GM21367 (cell line): ENCODE measurements around the gene KCNJ12.
"Not testable (repeated sequence)": the region's sequence is repeated elsewhere in the genome, so short reads cannot be mapped to it uniquely, and the experiment has no call there.

Experiments
- ATAC-seq: cut with Tn5 transposase; IDR thresholded peaks from one replicate; pipeline ENCODE4 v1.9.1; 2021; ENCODE audit not compliant: unreplicated experiment

The KCNJ12 gene

DNA sequence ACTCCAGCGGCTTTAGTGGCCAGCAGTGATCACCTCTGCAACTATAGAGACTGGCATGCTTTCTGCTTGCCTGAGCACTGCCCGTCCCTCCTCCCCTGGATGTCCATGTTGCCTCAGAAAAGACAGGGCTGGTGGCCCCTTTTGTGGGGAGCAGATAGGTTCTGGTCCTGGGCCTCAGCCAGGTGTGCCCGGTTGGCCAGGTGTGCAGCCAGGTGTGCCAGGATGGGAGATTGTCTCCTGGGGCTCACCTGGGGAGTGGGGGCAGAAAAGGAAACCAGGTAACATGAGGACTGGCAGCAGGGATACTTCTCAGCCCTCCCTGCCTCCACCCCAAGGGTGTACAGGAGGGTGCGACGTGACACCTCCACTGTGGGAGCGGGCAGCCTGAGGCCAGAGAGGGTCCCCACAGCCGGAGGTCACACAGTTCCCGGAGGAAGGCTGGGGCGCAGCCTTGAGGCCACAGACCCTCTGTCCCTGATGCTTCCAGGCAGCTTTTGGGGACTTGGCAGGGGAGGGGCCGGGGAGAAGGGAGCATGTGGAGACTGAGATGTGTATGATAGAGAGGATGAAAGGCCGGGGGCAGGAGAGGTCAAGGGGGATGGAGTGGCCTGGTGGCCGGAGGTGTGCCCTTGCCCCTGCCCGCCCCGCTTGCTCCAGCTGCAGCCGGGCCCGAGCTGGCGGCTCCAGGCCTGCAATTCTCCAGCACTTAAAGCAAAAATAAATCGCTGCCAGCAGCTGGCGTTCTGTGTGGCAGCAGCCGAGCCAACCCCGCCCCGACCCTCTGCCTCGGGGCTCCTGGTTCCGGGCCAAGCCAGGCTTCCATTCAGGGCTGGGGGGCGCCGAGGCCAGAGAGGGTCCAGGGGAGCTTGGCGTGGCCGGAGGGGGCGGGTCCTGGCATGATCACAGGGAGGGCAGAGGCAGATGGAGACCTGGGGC lies 6.7 kb downstream of the KCNJ12 start:
- no peak for ATAC-seq

DNA sequence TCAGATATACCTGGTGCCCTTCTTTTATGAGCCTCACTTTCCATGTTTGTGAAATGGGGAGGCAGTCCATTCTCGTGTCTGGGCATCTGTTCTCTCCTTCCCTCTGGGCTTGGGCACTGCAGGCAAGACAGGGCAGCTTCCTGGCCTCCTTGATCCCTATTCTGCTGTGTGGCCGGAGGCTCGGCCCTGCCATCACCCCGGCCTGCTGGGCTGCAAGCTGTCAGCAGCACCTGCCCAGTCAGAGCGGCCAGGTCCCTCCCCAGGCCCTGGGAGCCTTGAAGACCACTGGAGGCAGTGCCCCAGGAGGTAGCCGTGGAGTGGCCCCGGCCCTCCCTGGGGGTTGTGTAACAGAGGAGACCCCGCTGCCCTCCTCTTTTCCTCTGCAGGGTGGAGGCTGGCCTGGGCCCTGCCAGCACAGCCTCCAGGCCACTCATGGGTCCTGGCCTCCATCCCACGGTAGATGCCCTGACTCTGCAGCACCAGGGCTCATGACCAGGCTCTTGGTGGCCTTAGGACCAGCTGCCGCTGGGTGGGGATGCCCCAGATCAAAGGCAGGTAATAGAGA lies 9.2 kb downstream of the KCNJ12 start:
- ATAC-seq, result no peak

DNA sequence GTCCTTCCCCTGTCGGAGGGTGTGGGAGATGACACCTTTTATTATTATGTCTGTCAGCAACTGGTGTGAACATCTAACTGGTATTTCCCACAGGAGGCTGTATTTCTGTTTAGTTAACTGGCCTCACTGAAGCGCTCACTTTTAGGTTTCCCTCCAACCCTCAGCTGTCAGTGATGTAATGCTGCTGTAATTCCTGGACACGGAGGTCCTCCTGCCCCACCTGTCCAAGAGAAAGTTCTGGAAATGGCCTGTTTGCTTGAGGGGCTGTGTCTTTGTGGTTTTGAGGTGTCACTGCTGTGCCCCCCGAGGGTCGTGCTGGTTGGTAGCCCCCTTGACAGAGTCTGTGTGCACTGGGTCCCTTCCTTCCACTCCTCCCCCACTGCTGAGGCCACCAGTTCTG lies 11.5 kb downstream of the KCNJ12 start:
- ATAC-seq, result no peak

DNA sequence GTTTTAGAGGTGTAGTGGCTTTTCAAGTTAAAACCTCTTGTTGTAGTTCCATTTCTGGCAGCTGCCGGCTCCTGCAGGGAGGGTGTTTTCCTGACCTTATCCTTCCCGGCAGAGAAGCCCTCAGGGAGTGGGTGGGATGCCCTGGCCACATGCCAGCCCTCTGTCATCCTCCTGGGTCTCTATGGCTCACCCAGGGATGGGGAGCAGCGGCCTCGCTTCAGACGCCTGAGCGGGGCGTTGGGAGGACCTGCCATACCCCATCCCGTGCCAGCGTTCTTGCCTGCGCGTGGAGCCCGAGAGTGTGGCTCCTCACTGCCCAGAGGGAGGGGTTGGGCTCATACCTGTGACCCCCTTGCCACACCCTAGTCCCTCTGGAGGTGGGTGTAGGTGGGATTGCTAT lies 11.9 kb downstream of the KCNJ12 start:
- no peak for ATAC-seq

DNA sequence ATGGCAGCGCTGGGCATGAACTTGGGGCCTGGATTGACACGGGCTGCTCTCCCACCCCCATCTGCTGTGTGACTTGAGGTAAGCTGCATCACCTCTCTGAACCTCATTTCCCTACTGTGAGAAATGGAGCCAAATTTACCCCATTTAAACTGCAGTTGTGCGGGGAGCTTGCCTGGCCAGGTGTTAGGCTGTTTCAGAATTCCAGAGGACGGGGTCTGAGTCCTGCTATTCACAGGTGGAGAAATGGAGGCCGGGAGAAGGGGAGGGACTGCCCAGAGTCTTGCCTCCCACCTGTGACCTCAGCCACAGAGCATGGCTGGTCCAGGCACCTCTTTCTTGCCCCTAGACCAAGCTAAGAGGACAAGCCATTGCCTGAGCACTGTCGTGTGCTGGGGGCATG lies 12.8 kb downstream of the KCNJ12 start:
- ATAC-seq, result no peak

DNA sequence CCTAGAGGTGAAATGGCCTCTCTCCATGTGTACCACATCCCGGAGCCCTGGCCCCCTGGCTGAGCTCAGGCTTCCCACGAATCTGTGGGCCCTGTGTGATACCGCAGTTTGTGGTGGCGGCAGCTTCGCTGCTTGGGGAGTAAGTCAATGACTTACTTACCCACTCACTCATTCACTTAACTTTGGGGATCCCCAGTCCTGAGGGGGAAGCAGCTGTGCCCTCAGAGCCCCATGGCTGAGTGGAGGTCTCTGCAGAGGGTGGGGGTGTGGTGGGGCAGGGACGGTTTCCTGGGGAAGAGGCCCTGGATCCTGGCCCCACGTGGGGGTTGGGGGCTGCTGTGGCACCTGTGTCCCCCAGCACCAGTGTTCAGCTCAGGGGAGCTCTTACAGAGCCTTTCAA lies 13.2 kb downstream of the KCNJ12 start:
- no peak for ATAC-seq

DNA sequence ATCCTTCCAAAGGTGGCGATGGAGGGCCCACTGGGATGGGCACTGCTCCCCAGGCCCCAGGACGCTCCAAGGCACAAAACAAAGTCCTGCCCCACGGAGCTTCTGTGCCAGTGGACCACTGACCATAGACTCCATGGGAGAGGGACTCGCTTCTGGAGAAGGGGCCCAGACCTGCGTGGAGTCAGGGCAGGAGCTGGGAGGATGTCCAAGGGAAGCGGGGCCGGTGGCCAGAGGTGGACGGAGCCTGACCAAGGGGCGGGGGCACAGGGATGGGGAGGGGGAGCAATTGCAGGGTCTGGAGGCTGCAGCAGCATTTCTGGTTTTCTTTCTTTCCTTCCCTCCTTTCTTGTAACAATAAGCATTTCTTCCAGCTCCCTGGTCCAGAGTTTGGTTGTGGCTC lies 14.1 kb downstream of the KCNJ12 start:
- no peak for ATAC-seq

DNA sequence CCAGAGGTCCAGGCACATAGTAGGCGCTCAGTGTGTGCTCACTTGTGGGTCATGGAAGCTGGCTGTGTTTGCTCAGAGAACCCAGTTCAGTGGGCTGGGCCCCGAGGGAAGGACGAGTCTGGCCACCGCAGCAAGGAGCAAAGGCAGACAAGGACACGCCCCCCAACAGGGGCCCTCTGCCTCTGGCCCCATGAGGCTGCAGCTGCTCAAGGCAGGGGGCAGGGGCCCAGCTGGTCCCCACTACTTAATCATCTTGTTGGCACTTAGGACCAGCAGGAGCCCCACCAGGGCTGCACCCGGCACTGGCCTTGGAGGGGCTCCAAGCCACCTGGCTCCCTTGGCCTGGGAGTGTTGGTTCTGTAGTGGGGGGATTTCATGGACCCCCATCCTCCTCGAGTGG lies 16.1 kb downstream of the KCNJ12 start:
- no peak for ATAC-seq

DNA sequence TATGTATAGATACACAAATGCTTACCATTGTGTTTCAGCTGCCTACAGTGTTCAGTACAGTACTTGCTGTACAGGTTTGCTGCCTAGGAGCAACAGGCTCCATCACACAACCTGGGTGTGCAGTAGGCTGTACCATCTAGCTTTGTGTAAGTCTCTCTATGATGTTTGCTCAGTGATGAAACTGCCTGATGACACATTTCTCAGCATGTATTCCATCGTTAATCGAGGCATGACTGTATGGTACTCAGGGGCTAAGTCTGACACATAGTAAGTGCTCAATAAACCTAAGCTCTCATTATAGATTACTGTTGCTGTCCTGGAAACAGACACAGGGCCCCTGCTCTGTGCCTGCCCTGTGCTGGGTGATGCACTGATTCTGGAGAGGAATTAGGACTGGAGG lies 18.1 kb downstream of the KCNJ12 start:
- ATAC-seq, result no peak

DNA sequence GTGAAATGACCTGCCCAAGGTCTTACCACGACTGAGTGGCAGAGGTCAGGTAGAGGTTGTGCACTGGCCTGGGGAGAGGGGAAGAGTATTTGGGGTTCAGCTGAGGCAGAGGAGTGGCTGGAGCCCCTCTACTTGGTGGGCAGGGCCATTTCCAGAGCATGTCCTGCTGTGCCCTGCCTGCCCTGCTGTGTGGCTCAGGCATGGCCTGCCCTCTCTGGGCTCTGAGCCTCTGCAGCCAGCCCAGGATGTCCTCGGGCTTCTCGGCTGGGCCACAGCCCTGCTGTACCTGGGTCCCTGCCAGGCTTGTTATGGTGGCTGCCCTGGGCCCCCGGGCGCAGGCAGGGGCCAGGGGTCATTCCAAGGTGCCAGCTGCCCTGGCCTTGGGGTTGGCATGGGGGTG lies 19.6 kb downstream of the KCNJ12 start:
- ATAC-seq, result no peak

DNA sequence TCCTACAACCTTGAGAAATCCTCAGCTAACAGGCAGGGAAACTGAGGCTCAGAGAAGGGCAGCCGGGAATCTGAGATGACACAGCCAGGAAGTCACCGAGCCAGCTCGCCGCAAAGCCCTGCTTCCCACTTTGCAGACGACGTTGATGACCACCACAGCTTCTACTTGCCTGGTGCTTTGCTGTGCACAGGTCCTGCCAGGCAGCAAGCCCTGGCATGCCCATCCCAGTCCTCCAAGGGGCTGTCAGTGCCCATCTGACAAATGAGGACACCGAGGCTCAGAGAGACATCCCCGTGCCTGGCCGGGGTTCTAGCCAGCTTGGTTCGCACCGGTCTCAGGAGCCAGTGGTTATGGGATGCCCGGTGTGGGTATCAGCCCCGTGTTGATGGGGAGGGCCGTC lies 20.1 kb downstream of the KCNJ12 start:
- no peak for ATAC-seq

DNA sequence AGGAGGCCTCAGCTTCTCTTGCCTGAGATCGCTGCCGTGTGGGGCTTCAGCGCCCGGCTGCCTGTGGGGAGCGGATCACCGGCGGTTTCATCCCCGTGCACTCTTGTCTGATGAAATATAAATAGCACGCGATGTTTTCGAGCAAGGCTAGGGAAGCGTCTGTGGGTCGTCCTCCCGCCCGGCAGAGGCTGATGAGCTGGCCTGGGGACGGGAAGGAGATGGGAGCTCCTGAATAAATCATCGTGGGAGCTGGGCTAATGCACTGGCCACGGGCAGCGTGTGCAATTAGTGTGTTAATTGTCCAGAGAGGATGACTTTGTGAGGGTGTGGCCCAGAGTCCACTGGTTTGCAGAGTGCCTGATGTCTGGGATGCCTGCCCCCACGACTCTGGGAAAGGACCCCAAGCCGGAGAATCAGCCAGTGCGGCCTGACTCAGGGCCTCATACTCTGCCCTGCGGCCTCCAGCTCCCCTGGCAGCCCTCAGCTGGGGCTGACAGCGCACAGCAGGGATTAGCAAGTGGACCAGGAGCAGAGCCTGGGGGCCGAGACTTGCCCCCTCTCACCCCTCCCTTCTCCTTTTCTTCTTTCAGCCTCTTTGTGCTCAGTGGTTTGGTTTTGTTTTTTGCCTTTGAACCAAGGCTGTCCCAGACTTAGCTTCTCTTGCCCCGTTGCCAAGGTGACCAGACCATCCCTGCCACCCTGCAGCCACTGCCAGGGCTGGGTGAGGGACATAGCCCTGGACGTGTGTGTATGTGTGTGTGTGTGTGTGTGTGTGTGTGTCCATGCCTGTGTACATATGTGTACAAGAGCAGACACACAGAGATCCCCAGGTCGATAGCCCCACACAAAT lies 21.4 kb downstream of the KCNJ12 start:
- ATAC-seq, result no peak

DNA sequence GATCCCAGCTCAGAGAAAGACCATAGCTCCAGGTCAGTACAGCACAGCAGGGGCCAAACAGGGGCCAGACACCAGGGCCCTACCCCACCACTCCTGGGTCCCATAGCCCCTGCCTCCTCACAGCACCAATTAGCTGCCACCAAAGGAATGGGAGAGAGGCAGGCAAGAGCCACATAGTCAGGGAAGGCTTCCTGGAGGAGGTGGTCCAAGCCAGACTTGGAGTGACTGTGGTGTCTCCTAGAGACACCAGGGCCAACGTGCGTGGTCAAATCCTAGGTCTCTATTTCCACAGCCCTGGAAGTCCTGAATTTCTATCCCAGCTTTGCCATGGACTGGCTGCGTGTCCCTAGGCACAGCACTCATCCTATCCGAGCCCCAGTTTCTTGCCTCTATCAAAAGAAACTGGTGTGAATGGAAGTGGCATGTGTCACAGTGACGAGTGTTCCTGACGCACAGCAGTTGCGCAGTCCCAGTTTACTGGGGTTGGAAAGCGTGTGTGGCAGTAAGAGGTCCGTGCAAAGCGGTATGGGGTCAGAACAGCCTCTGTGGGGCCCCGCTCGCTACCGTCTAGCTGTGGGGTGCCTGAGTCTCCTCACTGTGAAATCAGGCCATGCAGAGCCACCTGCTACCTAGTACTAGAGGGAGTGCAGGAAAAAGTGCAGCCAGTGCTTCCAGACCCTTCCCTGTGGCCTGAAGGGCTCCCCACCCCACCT lies 23.5 kb downstream of the KCNJ12 start:
- ATAC-seq, result no peak

DNA sequence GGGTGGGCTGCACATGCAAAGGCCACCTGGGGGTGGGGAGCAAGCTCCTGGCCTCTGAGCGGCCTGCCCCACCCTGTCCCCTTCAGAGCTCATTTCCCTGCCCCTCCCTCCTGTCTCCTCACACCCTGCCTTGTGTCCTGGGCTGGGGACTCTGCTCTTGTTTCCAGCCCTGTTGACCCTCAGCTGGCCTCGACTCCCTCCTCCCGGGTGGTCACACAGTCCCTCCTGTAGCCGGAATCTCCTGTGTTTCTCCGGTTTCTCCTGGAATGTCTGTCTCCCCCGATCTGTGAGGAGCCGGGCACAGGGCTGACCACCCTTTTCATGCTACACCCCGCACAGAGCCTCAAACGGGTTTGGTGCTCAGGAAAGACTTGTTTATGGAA lies 24.0 kb downstream of the KCNJ12 start:
- not testable (repeated sequence) for ATAC-seq

DNA sequence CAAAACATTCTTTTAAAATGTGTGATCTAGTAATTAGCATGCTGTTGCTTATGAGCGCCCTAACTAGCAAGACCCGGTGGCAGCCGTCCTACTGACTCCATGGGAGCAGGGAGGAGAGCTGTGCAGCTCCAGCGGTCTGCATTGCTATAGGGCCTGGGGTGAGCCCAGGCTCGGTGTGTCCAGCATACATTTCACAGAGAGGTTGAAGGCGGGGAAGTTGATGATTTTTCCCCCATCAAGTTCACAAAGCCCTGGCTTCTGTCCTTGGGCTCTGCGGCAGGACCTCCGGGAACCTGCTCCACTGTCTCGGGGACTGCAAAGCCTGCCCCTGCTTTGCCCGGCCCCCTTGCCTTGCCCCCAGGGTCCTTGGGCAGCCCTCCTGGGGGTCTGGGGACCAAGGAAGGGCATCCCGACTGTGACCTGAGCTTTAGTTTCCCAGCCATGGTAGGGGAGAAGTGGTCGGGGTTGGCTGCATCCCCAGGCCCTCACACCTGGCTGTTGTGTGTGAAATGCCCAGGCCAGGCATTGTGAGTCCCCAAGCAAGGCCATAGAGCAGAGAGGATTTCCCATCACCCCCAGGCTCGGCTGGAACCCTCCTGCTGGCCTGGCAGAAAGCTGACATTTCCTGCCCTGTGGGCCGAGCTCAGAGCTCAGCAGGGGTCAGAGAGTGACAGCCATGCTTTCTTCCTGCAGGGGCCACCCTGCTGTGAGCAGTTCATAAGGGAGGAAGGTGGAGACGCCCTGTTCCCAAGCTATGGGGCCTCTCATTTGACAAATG lies 24.8 kb downstream of the KCNJ12 start:
- no peak for ATAC-seq

DNA sequence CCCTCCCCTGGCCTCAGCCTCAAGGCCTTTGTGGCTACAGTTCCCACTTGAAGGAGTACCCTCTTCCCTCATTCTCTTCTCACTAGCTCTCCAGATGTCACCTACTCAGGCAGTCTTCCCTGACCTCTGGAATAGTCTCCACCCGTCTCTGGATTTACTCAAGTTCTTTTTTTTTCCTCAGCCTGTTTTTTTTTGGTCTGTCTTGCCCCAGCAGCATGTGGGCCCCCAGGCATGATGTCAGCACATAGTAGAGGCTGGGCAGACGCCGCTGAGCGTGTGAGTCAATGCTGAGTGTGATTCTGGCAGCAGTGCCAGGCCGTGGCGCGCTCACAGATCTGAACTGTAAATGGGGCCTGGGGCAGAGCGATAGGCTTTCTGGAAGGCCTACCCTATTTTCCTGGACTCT lies 26.0 kb downstream of the KCNJ12 start:
- not testable (repeated sequence) for ATAC-seq

DNA sequence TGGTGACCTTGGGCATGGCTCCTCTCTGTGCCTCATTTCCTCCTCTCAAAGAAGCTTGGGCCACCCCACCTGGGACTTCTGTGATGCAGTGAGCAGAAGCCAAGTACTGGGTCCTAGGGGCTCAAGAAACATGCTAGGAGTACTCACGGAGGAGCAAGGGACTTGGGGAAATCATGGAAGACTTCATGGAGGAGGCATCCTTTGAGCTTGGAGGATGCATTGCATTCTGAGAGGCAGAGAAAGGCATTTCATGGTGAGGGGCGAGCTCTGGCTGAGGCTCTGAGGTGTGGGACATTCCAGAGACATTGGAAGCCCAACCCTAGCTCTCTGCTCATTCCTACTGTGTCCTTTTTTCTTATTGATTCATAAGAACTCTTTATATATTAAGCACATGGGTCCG lies 26.8 kb downstream of the KCNJ12 start:
- ATAC-seq, result not testable (repeated sequence)

DNA sequence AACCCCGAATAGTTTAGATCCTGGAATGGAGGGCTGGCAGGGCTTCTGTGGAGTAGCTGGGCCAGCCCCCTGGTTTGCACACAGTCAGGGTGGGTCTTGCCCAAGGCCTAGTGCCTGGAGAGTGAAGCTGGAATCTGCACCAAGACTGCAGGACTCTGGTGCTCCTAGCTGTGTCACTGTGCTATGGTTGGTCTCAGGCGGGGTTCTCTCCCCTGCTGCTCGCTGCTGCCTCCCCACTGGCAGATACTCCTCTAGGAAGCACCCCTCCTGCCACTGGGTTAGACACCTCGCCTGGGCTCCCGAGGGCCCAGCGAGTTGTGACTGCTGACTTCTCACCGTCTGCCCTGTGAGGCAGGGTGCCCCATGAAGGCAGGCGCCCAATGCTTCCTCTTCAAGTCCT lies 27.9 kb downstream of the KCNJ12 start:
- ATAC-seq, result not testable (repeated sequence)

DNA sequence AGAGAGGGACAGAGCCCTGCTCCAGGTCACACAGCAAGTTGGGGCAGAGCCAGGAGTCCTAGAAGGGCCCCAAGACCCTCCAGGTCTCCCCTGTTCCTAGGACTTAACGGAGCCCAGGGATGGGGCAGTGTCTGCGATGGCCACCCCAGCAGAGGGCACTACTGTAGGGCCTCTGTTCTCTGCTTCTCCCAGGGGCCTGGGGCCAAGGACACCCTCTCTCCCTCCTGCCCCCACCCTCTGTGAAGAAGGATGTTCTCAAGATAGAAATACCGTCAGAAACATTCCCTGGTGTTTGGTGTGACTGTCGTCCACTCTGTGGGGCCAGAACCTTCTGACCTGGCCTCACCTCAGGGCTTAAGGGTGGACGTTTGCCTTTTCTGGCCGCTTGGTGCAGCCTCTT lies 28.4 kb downstream of the KCNJ12 start:
- not testable (repeated sequence) for ATAC-seq
